Liver (tissue), 3 donors: Measurements from ENCODE around the gene SEMA3G.

Experiments
- FOXA2 ChIP-seq: IDR thresholded peaks from 2 replicates; pipeline ENCODE4 v1.6.1; 2016; ENCODE audit warnings: antibody characterized with exemption
- GABPA ChIP-seq, 2 donors: IDR thresholded peaks in 1 of 2; conservative IDR thresholded peaks in 1 of 2; 2 replicates each; pipeline ENCODE4 v1.6.1; 2016; ENCODE audit warnings: antibody characterized with exemption in 2 of 2, mild to moderate bottlenecking in 1 of 2, moderate library complexity in 1 of 2
- HNF4G ChIP-seq: IDR thresholded peaks from 2 replicates; pipeline ENCODE4 v1.6.1; 2016; ENCODE audit warnings: antibody characterized with exemption
- JUND ChIP-seq, 2 donors: IDR thresholded peaks; 2 replicates each; pipeline ENCODE4 v1.6.1; 2016; ENCODE audit warnings: antibody characterized with exemption in 2 of 2
- RAD21 ChIP-seq, 2 donors: IDR thresholded peaks; 2 replicates each; pipeline ENCODE4 v1.6.1; 2016; ENCODE audit warnings: antibody characterized with exemption in 2 of 2, mild to moderate bottlenecking in 2 of 2
- SP1 ChIP-seq: IDR thresholded peaks from 2 replicates; pipeline ENCODE4 v1.6.1; 2018; ENCODE audit warnings: antibody characterized with exemption, mild to moderate bottlenecking
- YY1 ChIP-seq: IDR thresholded peaks from 2 replicates; pipeline ENCODE4 v1.6.1; 2016; ENCODE audit warnings: antibody characterized with exemption, mild to moderate bottlenecking
- TF ChIP-seq, protein P1 (sequence below): fragments of 150-350 bp; IDR thresholded peaks from 2 replicates; pipeline ENCODE4 v1.5.1; 2017; ENCODE audit warnings: improper control_type of control experiment, low read depth, low read length; ENCODE audit not compliant: missing input control
- TF ChIP-seq, protein P2 (sequence below): IDR thresholded peaks from 2 replicates; pipeline ENCODE4 v1.6.1; 2016; ENCODE audit warnings: antibody characterized with exemption, mild to moderate bottlenecking
- donor health status: healthy.
- donor health status: healthy.

DNA sequence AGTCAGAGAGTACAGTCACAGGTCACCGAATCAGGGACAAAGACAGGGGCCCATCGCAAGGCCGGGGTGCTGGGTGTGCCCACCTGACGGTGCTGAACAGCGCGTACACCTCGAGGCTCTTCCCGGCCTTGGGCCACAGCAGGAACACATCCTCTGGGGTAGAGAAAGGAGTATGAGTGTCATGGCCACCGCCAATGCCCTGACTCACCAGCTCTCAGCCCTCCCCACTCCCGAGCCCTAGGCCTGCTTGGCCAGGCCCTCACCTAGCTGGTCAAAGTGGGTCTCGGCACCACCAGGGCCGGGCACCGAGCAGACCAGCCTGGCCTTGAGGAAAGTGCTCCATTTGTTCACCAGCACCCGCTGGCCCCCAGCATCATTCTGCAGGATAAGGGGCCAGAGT, 4.2 kb downstream of the SEMA3G start:
- TF ChIP-seq, protein P1, sequence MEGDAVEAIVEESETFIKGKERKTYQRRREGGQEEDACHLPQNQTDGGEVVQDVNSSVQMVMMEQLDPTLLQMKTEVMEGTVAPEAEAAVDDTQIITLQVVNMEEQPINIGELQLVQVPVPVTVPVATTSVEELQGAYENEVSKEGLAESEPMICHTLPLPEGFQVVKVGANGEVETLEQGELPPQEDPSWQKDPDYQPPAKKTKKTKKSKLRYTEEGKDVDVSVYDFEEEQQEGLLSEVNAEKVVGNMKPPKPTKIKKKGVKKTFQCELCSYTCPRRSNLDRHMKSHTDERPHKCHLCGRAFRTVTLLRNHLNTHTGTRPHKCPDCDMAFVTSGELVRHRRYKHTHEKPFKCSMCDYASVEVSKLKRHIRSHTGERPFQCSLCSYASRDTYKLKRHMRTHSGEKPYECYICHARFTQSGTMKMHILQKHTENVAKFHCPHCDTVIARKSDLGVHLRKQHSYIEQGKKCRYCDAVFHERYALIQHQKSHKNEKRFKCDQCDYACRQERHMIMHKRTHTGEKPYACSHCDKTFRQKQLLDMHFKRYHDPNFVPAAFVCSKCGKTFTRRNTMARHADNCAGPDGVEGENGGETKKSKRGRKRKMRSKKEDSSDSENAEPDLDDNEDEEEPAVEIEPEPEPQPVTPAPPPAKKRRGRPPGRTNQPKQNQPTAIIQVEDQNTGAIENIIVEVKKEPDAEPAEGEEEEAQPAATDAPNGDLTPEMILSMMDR = no peak
- TF ChIP-seq YY1 (no peak), HNF4G (no peak), RAD21 (IDR thresholded peaks at IDR 0.05) (no peak), JUND (IDR thresholded peaks at IDR 0.05) (no peak), GABPA (IDR thresholded peaks at IDR 0.05 in 1 of 2, conservative IDR thresholded peaks at IDR 0.05 in 1 of 2) (no peak), SP1 (no peak), FOXA2 (no peak)
- TF ChIP-seq, protein P2, sequence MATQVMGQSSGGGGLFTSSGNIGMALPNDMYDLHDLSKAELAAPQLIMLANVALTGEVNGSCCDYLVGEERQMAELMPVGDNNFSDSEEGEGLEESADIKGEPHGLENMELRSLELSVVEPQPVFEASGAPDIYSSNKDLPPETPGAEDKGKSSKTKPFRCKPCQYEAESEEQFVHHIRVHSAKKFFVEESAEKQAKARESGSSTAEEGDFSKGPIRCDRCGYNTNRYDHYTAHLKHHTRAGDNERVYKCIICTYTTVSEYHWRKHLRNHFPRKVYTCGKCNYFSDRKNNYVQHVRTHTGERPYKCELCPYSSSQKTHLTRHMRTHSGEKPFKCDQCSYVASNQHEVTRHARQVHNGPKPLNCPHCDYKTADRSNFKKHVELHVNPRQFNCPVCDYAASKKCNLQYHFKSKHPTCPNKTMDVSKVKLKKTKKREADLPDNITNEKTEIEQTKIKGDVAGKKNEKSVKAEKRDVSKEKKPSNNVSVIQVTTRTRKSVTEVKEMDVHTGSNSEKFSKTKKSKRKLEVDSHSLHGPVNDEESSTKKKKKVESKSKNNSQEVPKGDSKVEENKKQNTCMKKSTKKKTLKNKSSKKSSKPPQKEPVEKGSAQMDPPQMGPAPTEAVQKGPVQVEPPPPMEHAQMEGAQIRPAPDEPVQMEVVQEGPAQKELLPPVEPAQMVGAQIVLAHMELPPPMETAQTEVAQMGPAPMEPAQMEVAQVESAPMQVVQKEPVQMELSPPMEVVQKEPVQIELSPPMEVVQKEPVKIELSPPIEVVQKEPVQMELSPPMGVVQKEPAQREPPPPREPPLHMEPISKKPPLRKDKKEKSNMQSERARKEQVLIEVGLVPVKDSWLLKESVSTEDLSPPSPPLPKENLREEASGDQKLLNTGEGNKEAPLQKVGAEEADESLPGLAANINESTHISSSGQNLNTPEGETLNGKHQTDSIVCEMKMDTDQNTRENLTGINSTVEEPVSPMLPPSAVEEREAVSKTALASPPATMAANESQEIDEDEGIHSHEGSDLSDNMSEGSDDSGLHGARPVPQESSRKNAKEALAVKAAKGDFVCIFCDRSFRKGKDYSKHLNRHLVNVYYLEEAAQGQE = no peak
